GM19239 (cell line): Measurements from ENCODE around the gene SCN9A.
"Not testable (repeated sequence)": the region's sequence is repeated elsewhere in the genome, so short reads cannot be mapped to it uniquely, and the experiment has no call there.

Source experiments
- DNase-seq: peaks from one replicate; pipeline ENCODE4 v3.0.0; 2011; ENCODE audit warnings: low spot score; ENCODE audit not compliant: insufficient read length
- FAIRE-seq: peaks from 2 replicates; lab custom pipeline; 2011; peaks lifted over from hg19 to GRCh38; lab: Jason Lieb, UNC

The SCN9A gene

DNA sequence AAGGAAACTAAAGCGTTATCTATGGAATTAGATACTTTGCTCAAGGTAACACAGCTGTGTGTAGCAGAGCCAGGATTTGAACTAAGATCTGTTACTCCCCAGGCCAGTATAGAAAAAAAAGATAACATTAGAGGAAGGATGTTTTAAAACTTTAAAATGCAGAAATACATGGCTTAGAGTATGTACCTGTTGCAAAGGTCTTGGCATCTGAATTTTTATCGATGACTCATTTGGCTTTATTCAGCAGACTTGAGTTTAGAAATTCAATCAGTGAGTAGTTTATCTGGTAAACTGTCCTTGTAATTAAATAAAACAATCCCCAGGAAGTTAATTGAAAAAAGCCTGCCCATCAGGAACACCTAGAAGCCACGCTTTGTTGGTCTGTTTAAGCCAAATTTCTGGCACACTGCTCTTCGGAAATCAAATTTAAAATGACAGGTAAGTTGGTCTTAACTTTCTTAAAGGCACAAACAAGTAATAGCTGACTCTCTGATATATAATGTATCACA is 36.9 kb downstream of the SCN9A start:
- FAIRE-seq = no peak
- no peak for DNase-seq

DNA sequence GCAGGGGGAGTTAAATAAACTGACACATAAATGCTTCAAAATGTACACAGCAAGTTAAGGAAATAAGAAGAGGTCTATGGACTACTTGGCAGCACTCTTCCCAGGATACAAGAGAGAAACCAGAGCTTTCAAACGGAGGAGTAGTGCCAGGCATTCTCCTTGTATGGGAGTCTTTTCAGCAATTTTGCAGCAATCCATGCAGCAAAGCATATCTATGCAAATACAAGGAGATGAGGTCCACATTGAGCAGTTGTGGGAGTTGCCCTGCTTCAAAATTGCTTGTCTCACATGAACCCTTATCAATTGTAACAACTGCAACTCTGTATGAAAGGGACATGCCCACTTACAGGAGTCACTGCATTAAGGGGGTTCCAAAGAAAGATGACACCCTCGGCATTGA is 37.8 kb downstream of the SCN9A start:
- FAIRE-seq = no peak
- no peak for DNase-seq

DNA sequence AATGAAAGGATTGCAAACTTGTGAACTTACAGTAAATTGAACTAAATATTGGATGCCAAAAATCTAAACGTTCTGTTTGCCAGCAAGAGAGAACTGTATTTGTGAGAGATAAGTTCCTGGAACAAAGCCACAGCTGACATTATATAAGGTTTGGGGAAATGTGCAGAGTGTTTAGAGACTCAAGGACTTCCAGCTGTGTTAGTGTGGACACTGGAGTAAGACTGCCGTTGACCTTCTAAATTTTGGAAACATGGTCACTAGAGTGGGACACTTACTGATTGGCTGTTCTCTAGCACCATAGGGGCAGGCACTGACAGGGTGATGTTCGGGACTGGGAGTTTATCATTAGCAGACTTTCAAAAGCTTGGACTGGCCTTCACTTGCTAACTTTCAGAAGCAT is 40.5 kb downstream of the SCN9A start:
- FAIRE-seq = no peak
- DNase-seq = no peak

DNA sequence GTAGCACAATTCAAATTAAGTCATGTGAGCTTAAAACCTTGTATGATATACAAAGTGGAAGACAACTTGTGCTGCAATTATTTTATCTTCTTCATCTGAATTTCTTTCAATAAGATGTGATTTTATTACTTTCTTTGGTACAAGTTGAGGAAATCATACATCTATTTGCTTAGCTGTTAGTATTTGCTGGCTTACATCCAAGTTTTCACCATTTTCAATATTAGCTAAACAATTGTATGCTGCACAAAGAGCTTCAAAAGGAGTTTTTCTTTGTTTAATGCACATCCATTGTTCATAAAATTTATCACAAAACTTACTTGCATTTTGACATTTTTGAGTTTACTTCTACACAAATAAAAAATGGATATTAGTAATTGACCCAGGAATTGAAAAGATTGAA is 40.9 kb downstream of the SCN9A start:
- FAIRE-seq (no peak), DNase-seq (no peak)

DNA sequence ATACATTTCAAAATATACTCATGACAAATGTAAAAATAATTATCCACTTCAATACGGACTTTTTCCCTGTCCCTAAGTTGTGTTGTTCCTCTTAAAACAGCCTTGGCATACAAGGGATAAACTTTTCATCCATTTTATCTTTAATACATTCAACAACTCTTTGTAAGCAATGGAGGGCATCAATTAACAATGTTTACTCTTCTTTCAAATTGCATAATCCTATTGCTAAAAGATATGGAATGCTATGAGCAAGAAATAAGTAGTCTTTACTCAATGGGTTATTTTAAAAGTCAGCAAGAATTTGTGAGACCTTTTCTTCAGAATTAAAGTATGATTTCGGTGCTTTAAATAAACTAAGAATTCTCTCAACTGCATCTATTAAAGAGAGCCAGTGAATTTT is 41.9 kb downstream of the SCN9A start:
- DNase-seq = no peak
- no peak for FAIRE-seq

DNA sequence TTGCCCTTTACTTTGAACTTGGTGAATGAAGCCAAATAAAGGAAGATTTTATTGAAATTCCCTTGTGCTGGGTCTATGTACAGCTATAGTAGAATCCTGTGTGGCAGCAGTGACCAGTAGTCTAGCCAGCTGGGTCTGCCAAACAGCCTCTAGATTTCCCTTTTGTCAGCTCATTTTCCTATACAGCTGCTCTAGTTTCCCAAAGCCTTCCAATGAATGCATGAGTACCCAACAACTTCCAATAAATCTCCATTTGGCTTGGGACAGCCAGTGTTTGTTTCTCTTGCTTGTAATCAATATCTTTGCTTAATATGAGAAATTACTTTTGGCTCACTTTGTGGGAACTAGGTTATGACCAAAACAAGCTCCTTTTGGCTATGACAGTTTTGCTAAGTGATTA is 43.6 kb downstream of the SCN9A start:
- no peak for DNase-seq
- no peak for FAIRE-seq

DNA sequence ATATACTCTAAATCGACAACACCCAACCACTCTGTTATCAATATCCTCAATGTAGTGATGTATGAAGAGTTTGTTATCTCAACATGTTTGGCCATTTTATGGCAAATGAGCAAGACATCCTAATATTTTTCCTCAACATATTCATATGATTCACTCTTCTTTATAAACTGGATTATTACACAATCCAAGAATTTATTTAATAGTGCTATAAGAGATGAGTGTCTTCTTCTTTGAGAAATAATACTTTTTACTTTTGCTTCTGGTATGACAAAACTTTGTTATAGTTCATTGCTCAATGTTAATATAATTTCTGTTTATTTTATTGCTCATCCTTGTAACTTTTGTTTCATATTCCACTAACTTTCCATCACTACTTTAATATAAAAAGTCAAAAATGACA is 44.3 kb downstream of the SCN9A start:
- DNase-seq (no peak), FAIRE-seq (no peak)

DNA sequence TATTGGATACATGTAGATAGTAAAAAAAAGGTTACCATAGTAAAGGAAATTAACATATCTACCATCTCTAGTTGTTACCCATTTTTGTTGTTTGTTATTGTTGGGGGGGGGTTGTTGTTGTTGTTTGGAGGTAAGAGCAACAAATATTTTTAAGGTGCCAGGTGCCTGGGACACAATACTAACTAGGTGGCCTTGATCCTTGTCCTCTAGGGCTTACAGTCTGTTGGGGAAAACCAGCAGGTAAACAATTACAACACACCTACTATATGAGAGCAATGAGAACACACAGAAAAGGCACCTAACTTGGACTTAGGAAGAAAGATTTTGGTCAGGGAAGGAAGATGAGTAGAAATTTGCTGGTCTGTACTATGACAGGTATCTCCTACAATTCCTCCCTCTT is 46.3 kb downstream of the SCN9A start:
- DNase-seq (no peak), FAIRE-seq (no peak)

DNA sequence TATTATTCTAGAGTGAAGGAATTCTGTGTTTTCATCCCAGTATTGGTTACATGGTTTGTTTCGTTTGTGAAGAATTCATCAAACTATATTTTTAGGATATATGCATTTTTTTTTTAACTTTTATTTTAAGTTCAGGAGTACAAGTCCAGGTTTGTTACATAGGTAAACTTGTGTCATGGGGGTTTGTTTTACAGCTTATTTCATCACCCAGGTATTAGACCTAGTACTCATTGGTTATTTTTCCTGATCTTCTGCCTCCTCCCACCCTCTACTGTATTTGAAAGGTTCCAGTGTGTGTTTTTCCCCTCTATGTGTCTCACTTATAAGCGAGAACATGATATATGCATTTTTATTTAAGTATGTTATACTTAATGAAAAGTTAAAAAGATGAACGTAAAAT is 47.6 kb downstream of the SCN9A start:
- FAIRE-seq (no peak), DNase-seq (no peak)

DNA sequence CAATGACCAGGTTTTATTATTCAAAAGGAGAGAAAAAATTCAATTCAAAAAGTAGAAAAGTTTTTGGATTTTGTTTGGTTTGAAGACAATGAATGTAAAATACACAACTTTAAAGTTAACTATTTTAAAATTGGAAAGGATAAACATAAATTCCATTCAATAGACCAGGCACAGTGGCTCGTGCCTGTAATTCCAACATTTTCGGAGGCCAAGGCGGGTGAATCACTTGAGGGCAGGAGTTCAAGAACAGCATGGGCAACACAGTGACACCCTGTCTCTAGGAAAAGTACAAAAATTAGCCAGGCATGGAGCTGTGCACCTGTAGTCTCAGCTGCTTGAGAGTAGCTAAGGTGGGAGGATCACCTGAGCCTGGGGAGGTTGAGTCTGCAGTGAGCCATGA is 54.7 kb downstream of the SCN9A start:
- FAIRE-seq (no peak), DNase-seq (no peak)

DNA sequence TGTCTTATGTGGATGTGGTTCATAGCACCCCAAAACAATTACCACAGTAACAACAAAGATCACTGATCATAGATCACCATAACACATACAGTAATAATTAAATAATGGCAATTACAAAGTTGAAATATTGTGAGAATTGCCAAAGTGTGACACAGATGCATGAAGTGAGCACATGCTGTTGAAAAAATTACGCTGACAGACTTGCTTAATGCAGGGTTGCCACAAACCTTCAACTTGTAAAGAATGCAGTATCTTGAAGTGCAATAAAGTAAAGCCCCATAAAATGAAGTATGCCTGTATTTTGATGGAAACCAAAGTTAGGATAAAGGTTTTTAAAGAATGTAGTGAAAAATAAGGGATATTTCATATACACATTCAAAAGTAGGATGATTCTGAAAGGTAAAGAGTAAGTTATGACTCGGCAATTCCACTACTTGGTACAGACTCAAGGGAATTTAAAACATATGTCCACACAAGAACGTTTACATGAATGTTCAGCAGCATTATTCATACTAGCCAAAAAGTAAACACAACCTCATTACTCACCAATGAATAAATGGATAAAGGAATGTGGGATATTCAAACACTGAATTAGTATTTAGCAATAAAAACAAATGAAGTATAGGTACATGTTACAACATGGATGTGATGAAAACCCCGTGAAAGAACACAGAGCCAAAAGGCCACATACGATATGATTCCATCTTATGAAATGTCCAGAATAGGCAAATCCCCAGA is 61.6 kb downstream of the SCN9A start:
- FAIRE-seq = no peak
- no peak for DNase-seq

DNA sequence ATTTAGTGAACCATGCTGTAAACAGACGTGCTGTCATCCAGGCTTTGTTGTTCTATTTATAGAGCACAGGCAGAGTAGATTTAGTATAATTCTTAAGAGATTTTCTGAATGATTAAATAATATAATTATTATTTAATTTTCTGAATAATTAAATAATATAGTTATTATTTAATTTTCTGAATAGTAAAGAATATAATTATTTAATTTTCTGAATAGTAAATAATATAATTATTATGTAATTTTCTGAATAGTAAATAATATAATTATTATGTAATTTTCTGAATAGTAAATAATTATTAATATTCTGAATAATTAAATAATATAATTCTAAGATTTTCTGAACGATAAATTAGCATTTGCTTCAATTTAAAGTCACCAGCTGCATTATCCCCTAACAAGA is 62.9 kb downstream of the SCN9A start:
- not testable (repeated sequence) for FAIRE-seq

DNA sequence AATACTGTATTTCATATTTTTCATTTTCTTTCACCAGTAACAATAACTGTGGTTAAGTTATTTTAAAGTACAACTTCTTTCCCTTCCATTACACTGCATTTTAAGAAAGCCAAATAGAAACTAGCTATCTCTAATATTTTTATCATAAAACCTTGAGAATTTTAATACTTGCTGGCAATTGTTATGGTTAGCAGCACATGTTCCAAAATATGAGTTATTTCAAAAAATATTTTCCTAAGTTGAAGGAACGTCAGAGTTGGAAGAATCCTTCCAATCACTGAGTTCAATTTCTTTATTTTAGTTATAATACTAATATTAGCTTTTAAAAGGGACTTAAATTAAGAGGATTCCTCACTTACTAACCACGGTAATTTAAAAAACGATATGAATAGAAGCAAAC is 68.4 kb downstream of the SCN9A start:
- no peak for FAIRE-seq

More for the DNA sequence above, 62.9 kb downstream of the SCN9A start:
- DNase-seq = not testable (repeated sequence)

DNA sequence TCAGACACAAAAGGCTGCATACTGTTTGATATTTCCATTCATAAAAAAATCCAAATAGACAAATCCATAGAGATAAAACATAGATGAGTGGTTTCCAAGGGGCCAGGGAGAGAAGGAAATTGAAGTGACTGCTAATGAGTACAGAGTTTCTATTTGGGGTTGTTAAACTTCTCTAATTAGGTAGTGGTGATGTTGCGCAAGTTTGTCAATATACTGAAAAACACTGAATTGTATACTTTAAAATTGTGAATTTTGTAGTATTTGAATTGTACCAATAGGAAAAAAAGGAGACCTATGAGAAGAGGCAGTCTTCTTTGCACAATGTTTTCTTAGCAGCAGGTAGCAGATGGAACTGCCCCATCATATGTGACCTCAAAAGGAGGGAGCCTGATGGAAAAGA is 71.1 kb downstream of the SCN9A start:
- DNase-seq (no peak), FAIRE-seq (no peak)

More for the DNA sequence above, 68.4 kb downstream of the SCN9A start:
- no peak for DNase-seq

DNA sequence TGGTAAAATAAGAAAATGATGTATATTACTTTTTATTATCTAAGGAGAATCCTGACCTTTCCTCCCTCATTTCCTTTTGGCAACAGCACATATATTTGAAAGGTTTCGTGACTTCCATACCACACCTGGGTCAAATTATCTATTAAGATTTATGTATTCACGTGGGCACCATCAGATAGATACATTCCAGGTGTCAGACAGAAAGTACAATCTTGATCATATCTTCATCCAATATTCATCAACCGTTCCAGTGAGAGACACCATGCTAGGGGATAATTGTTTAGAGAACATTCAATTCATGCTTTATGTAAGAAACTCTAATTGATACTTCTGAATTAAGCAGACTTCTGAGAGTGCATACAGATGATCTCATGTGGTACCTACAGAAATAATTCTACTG is 73.7 kb downstream of the SCN9A start:
- FAIRE-seq = no peak

DNA sequence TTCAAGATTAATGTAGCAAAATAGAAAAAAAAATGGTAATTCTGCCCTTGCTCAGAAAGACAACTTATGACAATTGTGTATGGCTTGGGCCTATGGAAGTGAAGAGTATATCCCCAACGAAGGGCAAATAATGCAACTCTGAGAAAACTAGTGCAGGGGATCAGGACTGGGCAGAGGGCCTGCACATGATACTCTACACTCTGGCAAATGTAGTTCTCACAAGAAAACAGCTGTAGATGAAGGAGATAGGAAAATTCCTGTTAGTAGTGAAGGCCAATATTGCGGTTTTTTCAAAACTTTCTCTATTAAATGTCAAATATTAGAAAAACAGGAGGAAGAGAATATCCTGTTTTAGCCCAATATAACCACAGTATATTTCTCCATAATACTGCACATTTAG is 77.8 kb downstream of the SCN9A start:
- no peak for FAIRE-seq

More for the DNA sequence above, 73.7 kb downstream of the SCN9A start:
- no peak for DNase-seq

DNA sequence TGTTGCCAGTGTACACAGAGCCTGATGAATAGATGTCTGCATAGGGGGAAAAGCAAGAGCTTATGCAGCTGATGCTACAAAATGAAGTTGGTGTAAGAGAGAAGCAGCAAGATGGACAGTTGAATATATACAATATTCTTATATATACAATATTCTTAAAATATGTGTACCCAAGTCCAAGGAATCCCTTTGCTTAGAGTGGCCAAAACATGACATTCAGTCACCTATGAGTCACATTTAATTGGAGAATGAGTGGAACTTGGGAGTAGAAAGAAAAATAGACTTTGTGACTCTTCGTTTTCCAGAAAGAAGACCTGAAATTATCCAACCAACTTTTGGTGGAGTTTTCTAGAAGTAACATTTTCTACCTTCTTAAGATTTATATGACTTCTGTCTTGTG is 81.8 kb downstream of the SCN9A start:
- DNase-seq = no peak
- no peak for FAIRE-seq

More for the DNA sequence above, 77.8 kb downstream of the SCN9A start:
- DNase-seq = no peak

DNA sequence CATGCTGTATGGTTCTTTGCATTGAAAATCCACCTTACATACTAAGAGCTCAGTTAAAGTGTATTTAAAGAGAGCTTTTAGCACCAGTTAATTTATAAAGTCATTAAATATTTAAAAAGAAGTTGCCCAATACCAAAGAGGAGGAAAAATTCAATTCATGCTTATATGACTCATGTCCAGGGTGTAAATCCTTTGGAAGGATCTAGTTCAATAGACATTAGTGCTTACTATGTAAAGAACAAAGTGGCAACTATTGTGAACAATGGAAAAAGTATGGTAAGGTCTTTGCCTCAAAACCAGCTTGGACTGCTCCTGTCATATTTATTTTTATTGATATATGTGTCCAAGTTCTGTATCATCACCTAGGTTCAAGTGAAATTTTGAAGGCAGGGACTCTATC is 90.5 kb downstream of the SCN9A start:
- no peak for DNase-seq
- no peak for FAIRE-seq

DNA sequence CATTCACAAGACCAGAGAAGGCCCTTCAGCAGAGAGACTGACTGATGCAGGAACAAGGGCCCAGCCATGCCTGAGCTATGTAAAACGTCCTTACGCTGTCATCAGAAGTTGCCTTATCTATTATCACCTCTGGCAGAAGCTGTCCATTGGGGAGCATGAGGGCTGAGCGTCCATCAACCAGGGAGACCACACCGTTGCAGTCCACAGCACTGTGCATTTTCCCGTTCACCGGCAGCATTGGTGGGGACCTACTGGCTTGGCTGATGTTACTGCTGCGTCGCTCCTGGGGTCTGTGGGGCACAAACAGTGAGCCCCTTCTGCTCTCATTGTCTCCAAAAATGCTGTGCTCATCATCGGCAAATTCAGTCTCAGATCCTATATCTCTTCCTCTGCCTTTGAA is 91.4 kb downstream of the SCN9A start:
- FAIRE-seq = no peak

DNA sequence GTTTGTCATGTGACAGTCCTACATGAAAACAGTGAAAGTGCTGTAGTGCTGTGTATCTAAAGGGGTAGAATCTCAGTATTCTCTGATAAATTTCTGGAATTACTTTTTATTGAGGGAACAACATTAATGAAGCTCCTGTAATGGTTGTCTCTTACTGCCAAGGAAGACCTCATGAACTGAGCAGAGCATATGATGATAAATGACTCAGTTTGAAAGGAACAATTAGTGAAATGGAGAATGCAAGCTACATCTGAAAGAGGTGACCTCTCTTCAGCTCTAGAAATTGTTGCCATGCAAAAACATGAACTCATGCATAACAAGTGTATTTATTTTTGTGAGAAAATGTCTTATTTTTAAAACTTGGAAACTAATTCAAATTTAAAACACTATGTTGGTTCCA is 93.6 kb downstream of the SCN9A start:
- no peak for DNase-seq

More for the DNA sequence above, 91.4 kb downstream of the SCN9A start:
- DNase-seq = no peak

DNA sequence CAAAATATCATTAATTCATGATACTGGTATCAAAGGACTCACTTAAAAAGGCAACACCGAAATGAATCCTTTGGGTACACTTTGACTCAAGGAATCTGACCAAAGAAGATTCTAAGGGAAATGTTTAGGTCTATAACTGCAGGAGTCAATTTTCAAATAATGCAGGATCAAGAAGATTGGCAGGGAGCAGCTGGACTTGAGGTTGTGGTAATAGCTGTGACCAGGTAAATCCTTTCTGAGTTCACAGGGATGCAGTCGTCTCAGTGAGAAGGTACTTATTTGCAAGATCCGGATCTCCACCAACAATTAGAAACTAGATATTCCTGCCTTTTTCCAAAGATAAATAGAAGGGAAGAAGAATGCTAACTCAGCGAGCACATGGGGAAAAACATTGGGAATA is 96.9 kb downstream of the SCN9A start:
- FAIRE-seq = no peak
- no peak for DNase-seq

More for the DNA sequence above, 93.6 kb downstream of the SCN9A start:
- FAIRE-seq = no peak

DNA sequence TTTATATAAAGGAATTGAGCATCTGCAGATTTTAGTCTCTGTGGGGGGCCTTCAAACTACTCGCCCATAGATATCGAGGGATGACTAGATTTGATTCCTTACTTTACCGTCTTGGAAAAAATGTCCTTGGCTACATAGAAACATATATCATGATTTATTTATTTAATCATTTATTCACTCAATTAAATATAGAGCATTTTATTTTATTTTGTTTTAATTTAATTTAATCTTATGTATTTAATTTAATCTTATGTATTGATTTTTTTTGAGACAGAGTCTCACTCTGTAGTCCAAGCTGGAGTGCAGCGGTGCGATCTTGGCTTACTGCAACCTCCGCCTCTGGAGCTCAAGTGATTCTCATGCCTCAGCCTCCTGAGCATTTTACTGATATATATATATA is 105.4 kb downstream of the SCN9A start:
- FAIRE-seq (no peak), DNase-seq (no peak)
